ENCODE measurements around the gene SLC35B1. TPM values are rescaled to one million over a fixed set of nuclear protein-coding genes. Genes with fewer than 3 reads are reported as not detected.

Gene SLC35B1
- total RNA-seq, 1 experiment from 2014 or later = 104 TPM

DNA sequence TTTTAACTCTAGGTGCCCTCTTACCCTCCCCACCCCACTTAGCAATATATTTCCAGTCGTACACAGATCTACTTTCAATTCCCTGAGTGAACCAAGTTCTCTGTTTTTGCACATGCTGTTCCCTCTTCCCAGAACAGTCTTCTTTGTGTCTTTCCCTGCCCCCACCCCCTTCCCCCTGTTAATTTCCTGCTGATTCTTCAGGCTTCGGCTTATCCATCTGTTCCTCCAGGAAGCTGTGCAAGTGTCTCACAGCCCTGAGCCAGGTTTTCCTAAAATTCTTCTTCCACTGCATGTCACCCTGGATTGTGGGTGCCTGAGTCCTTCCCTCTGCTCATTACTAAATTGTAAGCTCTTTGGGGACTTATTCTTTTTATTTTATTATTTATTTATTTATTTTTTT is 17.5 kb downstream of the SLC35B1 start:
- intact Hi-C loops (cut with micrococcal nuclease; ENCODE audit: unreplicated experiment) = loop anchor here (10.0 kb wide), 1 partner anchor 255 kb away; no protein-coding TSS in a partner anchor
- ChIA-PET CTCF (no interaction called here), POLR2A (ENCODE audit: low non-redundant PET) (no interaction called here)
- H3K27me3 ChIP-seq (replicated peaks; ENCODE audit: insufficient read depth, low read depth, low read length, poor library complexity) = no peaks in the 10 kb centered on the region
- H3K9me3 ChIP-seq (ENCODE audit: low read depth, low read length, poor library complexity, severe bottlenecking) = no peaks in the 10 kb centered on the region
- no peak overlapping the region for H3K4me3 ChIP-seq (ENCODE audit: low read depth, low read length, poor library complexity, severe bottlenecking)
- DNase-seq (ENCODE audit: low spot score) = no peak
- TF ChIP-seq, protein P1, sequence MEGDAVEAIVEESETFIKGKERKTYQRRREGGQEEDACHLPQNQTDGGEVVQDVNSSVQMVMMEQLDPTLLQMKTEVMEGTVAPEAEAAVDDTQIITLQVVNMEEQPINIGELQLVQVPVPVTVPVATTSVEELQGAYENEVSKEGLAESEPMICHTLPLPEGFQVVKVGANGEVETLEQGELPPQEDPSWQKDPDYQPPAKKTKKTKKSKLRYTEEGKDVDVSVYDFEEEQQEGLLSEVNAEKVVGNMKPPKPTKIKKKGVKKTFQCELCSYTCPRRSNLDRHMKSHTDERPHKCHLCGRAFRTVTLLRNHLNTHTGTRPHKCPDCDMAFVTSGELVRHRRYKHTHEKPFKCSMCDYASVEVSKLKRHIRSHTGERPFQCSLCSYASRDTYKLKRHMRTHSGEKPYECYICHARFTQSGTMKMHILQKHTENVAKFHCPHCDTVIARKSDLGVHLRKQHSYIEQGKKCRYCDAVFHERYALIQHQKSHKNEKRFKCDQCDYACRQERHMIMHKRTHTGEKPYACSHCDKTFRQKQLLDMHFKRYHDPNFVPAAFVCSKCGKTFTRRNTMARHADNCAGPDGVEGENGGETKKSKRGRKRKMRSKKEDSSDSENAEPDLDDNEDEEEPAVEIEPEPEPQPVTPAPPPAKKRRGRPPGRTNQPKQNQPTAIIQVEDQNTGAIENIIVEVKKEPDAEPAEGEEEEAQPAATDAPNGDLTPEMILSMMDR (conservative IDR thresholded peaks at IDR 0.05; ENCODE audit: low read depth, low read length) = no peak
- TF ChIP-seq EZH2 (IDR thresholded peaks at IDR 0.05; ENCODE audit: borderline replicate concordance, low read depth, low read length, poor library complexity, severe bottlenecking) = no peak
- peaks cover 7% of the 10 kb centered on the region for H3K4me1 ChIP-seq (ENCODE audit: insufficient read depth, low read length, poor library complexity, severe bottlenecking)
- BruUV-seq (replicated peaks) = no TSS peak
- H3K36me3 ChIP-seq (ENCODE audit: insufficient read depth, low read length, poor library complexity, severe bottlenecking) = no peaks in the 10 kb centered on the region
- H3K27ac ChIP-seq (ENCODE audit: low read depth, low read length, poor library complexity, severe bottlenecking) = no peak overlapping the region

DNA sequence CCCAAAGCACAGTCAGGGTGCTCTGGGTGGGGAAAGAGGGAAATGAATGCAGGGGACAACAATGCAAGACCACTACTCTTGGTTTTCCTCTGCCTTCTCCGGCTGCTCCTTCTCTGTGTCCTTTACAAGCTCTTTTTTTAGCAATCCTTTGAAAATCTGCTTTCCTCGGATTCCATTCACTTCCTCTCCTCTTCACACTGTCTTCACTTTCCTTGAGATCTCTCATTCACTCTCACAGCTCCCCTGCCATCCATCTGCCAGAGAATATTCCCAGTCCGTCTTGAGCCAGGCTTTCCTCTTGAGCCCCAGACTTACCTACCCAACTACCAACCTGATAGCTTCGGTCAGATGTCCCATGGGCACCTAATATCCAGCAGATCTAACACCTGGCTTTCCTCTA is 18.9 kb downstream of the SLC35B1 start:
- CTCF ChIA-PET = interaction anchor here (0.6 kb wide), 1 partner anchor 121 kb away, joined by 3 read pairs; no protein-coding TSS in a partner anchor
- intact Hi-C loops (cut with micrococcal nuclease; ENCODE audit: unreplicated experiment) = no loop called here
- POLR2A ChIA-PET (ENCODE audit: low non-redundant PET) = no interaction called here
- DNase-seq (ENCODE audit: low spot score) = no peak
- H3K27me3 ChIP-seq (replicated peaks; ENCODE audit: insufficient read depth, low read depth, low read length, poor library complexity) = no peaks in the 10 kb centered on the region
- peaks cover 7% of the 10 kb centered on the region for H3K4me1 ChIP-seq (ENCODE audit: insufficient read depth, low read length, poor library complexity, severe bottlenecking)
- BruUV-seq (replicated peaks) = no TSS peak
- H3K4me3 ChIP-seq (ENCODE audit: low read depth, low read length, poor library complexity, severe bottlenecking) = no peak overlapping the region
- H3K27ac ChIP-seq (ENCODE audit: low read depth, low read length, poor library complexity, severe bottlenecking) = no peak overlapping the region
- no peaks in the 10 kb centered on the region for H3K9me3 ChIP-seq (ENCODE audit: low read depth, low read length, poor library complexity, severe bottlenecking)
- TF ChIP-seq, protein P1 (conservative IDR thresholded peaks at IDR 0.05; ENCODE audit: low read depth, low read length) = no peak
- no peak for TF ChIP-seq EZH2 (IDR thresholded peaks at IDR 0.05; ENCODE audit: borderline replicate concordance, low read depth, low read length, poor library complexity, severe bottlenecking)
- no peaks in the 10 kb centered on the region for H3K36me3 ChIP-seq (ENCODE audit: insufficient read depth, low read length, poor library complexity, severe bottlenecking)

DNA sequence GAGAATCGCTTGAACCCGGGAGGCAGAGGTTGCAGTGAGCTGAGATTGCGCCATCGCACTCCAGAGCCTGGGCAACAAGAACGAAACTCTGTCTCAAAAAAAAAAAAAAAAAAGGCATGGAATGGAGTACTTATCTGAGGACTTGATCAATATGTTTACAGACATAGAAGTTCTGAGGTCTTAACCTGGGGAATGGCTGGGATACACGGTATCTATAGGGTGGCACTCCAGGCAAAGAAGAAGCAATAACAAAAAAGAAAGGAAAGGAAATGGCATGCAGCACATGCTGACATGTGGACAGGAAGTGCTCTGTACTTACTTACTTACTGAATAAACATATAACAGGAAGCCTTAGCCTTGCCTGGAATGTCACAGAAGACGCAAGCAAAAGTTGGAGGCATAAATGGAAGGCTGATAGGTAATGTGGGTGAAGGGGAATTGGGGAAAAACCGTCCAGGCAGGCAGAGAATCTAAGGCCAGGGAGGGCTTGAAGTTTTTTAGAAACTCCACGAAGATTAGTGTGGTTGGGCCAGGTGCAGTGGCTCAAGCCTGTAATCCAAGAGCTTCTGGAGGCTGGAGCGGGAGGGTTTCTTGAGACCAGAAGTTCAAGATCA is 19.8 kb downstream of the SLC35B1 start:
- no TSS peak for BruUV-seq (replicated peaks)
- CTCF ChIA-PET = interaction anchor here (0.6 kb wide), 1 partner anchor 120 kb away, joined by 3 read pairs; no protein-coding TSS in a partner anchor
- DNase-seq (ENCODE audit: low spot score) = peak; percentile 56
- no peaks in the 10 kb centered on the region for H3K36me3 ChIP-seq (ENCODE audit: insufficient read depth, low read length, poor library complexity, severe bottlenecking)
- peaks cover 7% of the 10 kb centered on the region for H3K4me1 ChIP-seq (ENCODE audit: insufficient read depth, low read length, poor library complexity, severe bottlenecking)
- H3K27me3 ChIP-seq (replicated peaks; ENCODE audit: insufficient read depth, low read depth, low read length, poor library complexity) = no peaks in the 10 kb centered on the region
- no peaks in the 10 kb centered on the region for H3K9me3 ChIP-seq (ENCODE audit: low read depth, low read length, poor library complexity, severe bottlenecking)
- intact Hi-C loops (cut with micrococcal nuclease; ENCODE audit: unreplicated experiment) = no loop called here
- POLR2A ChIA-PET (ENCODE audit: low non-redundant PET) = no interaction called here
- no peak overlapping the region for H3K27ac ChIP-seq (ENCODE audit: low read depth, low read length, poor library complexity, severe bottlenecking)
- TF ChIP-seq EZH2 (IDR thresholded peaks at IDR 0.05; ENCODE audit: borderline replicate concordance, low read depth, low read length, poor library complexity, severe bottlenecking) = no peak
- TF ChIP-seq, protein P1 (conservative IDR thresholded peaks at IDR 0.05; ENCODE audit: low read depth, low read length) = no peak
- H3K4me3 ChIP-seq (ENCODE audit: low read depth, low read length, poor library complexity, severe bottlenecking) = no peak overlapping the region
